HG02642 (cell line): ENCODE data around the gene FAM219B.
A peak's percentile ranks its signal among the peaks of the same experiment; 100 is the strongest.
"Not testable (repeated sequence)": the region's sequence is repeated elsewhere in the genome, so short reads cannot be mapped to it uniquely, and the experiment has no call there.

Experiments
- ATAC-seq: cut with Tn5 transposase; IDR thresholded peaks from one replicate; pipeline ENCODE4 v1.9.1; 2021; ENCODE audit warnings: mild to moderate bottlenecking; ENCODE audit not compliant: unreplicated experiment, poor library complexity

The FAM219B gene

GRCh38 chr15:74904190-74904805 lies 2.4 kb downstream of the FAM219B start:
- ATAC-seq, result no peak

GRCh38 chr15:74903676-74904075 lies 3.0 kb downstream of the FAM219B start:
- no peak for ATAC-seq

GRCh38 chr15:74902295-74903075 lies 4.2 kb downstream of the FAM219B start:
- ATAC-seq, result no peak

- ATAC-seq, result no peak
Observed at GRCh38 chr15:74901612-74902063, 5.0 kb downstream of the FAM219B start.

GRCh38 chr15:74897300-74897701 lies 9.3 kb downstream of the FAM219B start:
- no peak for ATAC-seq

GRCh38 chr15:74896316-74896715 lies 10.3 kb downstream of the FAM219B start:
- no peak for ATAC-seq

GRCh38 chr15:74895830-74896229 lies 10.8 kb downstream of the FAM219B start:
- no peak for ATAC-seq

GRCh38 chr15:74894383-74894782 lies 12.3 kb downstream of the FAM219B start:
- ATAC-seq, result not testable (repeated sequence)

- ATAC-seq, result no peak
Observed at GRCh38 chr15:74893627-74894026, 13.0 kb downstream of the FAM219B start.

GRCh38 chr15:74892931-74893330 lies 13.7 kb downstream of the FAM219B start:
- ATAC-seq, result no peak

GRCh38 chr15:74892313-74892712 lies 14.3 kb downstream of the FAM219B start:
- ATAC-seq, result no peak

- ATAC-seq, result no peak
Observed at GRCh38 chr15:74891469-74891868, 15.2 kb downstream of the FAM219B start.

GRCh38 chr15:74890665-74890960 lies 16.0 kb downstream of the FAM219B start:
- no peak for ATAC-seq

- ATAC-seq, result peak; percentile 95
Observed at GRCh38 chr15:74889883-74890664, 16.6 kb downstream of the FAM219B start, which contains the start of gene MPI. Gene MPI (plus strand): TSS chr15:74890042. CDS start chr15:74890074, 32 bp downstream.

- ATAC-seq, result peak; percentile 18
Observed at GRCh38 chr15:74889390-74889882, 17.2 kb downstream of the FAM219B start.

GRCh38 chr15:74888716-74889115 lies 17.9 kb downstream of the FAM219B start:
- no peak for ATAC-seq

- ATAC-seq, result not testable (repeated sequence)
Observed at GRCh38 chr15:74887537-74888193, 19.0 kb downstream of the FAM219B start.

GRCh38 chr15:74885461-74885860 lies 21.2 kb downstream of the FAM219B start:
- no peak for ATAC-seq

- ATAC-seq, result no peak
Observed at GRCh38 chr15:74884428-74885223, 22.0 kb downstream of the FAM219B start.

- no peak for ATAC-seq
Observed at GRCh38 chr15:74882528-74882927, 24.1 kb downstream of the FAM219B start.
